Measurements from ENCODE around the gene PATJ.

Gene PATJ

DNA sequence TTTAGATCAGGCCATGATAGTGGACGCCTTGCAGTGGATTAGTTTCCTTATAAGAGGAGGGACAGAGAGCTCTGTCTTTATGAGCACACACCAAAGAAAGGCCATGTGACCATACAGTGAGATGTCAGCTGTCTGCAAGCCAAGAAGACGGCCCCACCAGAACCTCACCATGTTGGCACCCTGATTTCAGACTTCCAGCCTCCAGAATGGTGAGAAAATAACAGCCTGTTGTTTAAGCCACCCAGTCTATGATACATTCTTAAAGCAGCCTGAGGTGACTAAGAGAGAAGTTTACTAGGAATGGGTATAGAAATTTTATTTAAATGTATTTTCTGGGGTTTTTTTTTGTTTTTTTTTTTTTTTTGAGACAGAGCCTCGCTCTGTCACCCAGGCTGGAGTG lies 481.9 kb downstream of the PATJ start:
- no peak overlapping the region for H3K9ac ChIP-seq (ENCODE audit: low read length)
- no peak overlapping the region for H3K27ac ChIP-seq (ENCODE audit: low read depth, low read length)
- no peak overlapping the region for H3K4me3 ChIP-seq (ENCODE audit: insufficient read depth, low read length, poor library complexity, severe bottlenecking)
- no peaks in the 10 kb centered on the region for H4K20me1 ChIP-seq (ENCODE audit: low read depth, low read length)
- H3K79me2 ChIP-seq (ENCODE audit: insufficient read depth, low read length): no peaks in the 10 kb centered on the region
- TF ChIP-seq EZH2phosphoT487 (conservative IDR thresholded peaks at IDR 0.05; ENCODE audit: low read length): no peak
- TF ChIP-seq, protein P1, sequence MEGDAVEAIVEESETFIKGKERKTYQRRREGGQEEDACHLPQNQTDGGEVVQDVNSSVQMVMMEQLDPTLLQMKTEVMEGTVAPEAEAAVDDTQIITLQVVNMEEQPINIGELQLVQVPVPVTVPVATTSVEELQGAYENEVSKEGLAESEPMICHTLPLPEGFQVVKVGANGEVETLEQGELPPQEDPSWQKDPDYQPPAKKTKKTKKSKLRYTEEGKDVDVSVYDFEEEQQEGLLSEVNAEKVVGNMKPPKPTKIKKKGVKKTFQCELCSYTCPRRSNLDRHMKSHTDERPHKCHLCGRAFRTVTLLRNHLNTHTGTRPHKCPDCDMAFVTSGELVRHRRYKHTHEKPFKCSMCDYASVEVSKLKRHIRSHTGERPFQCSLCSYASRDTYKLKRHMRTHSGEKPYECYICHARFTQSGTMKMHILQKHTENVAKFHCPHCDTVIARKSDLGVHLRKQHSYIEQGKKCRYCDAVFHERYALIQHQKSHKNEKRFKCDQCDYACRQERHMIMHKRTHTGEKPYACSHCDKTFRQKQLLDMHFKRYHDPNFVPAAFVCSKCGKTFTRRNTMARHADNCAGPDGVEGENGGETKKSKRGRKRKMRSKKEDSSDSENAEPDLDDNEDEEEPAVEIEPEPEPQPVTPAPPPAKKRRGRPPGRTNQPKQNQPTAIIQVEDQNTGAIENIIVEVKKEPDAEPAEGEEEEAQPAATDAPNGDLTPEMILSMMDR (IDR thresholded peaks at IDR 0.05; ENCODE audit: insufficient read depth, low read length, poor library complexity, severe bottlenecking): no peak
- no peaks in the 10 kb centered on the region for H3K27me3 ChIP-seq (ENCODE audit: low read length)
- H3K9me2 ChIP-seq (replicated peaks; ENCODE audit: insufficient read depth, low read length): no peaks in the 10 kb centered on the region
- no peak overlapping the region for H3K4me2 ChIP-seq (ENCODE audit: low read depth, low read length, poor library complexity, severe bottlenecking)
- H3K9me3 ChIP-seq (ENCODE audit: insufficient read depth, low read length): no peaks in the 10 kb centered on the region
- H2AFZ ChIP-seq (ENCODE audit: low read depth, low read length, severe bottlenecking): no peak overlapping the region
- H3K36me3 ChIP-seq (ENCODE audit: low read length): no peaks in the 10 kb centered on the region
- no peaks in the 10 kb centered on the region for H3F3A ChIP-seq (ENCODE audit: insufficient read depth)

DNA sequence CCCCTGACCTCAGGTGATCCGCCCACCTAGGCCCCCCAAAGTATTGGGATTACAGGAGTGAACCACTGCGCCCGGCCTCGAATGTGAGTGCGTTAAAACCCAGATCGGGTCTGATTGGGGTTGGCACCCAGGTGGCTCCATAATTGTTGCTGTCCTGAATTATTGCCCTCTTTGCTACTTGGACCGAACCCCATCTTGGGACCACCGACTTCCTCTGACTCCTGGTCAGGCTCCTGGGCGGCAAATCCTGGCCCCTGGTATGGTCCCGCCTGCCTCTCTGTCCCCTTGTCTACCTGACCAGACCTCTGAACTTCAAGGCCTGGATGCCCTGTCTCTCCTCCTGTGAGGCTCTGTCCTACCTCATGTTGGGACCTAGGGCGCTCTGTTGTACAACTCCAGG lies 485.2 kb downstream of the PATJ start:
- Histone ChIP-seq H3K27me3 (ENCODE audit: low read length) (no peaks in the 10 kb centered on the region), H3F3A (ENCODE audit: insufficient read depth) (no peaks in the 10 kb centered on the region), H2AFZ (ENCODE audit: low read depth, low read length, severe bottlenecking) (no peak overlapping the region), H3K79me2 (ENCODE audit: insufficient read depth, low read length) (no peaks in the 10 kb centered on the region), H4K20me1 (ENCODE audit: low read depth, low read length) (no peaks in the 10 kb centered on the region), H3K36me3 (ENCODE audit: low read length) (no peaks in the 10 kb centered on the region), H3K27ac (ENCODE audit: low read depth, low read length) (no peak overlapping the region), H3K9me2 (replicated peaks; ENCODE audit: insufficient read depth, low read length) (no peaks in the 10 kb centered on the region), H3K9ac (ENCODE audit: low read length) (no peak overlapping the region), H3K9me3 (ENCODE audit: insufficient read depth, low read length) (no peaks in the 10 kb centered on the region), H3K4me2 (ENCODE audit: low read depth, low read length, poor library complexity, severe bottlenecking) (no peak overlapping the region), H3K4me3 (ENCODE audit: insufficient read depth, low read length, poor library complexity, severe bottlenecking) (no peak overlapping the region)
- no peak for TF ChIP-seq EZH2phosphoT487 (conservative IDR thresholded peaks at IDR 0.05; ENCODE audit: low read length)
- TF ChIP-seq, protein P1 (IDR thresholded peaks at IDR 0.05; ENCODE audit: insufficient read depth, low read length, poor library complexity, severe bottlenecking): no peak

Measured in SU-DHL-6 (cell line).